ENCODE measurements around the gene CSKMT.

- no peak for TF ChIP-seq CTCF (IDR thresholded peaks at IDR 0.05; ENCODE audit: insufficient read depth, low read length, poor library complexity, severe bottlenecking)
- TF ChIP-seq EZH2phosphoT487 (conservative IDR thresholded peaks at IDR 0.05; ENCODE audit: low read length) = no peak
These were observed 47.2 kb downstream of the CSKMT start for GRCh38 chr11:62712276-62712812.

Data from SU-DHL-6 (cell line).